BE2C (cell line): Measurements from ENCODE around the gene ASF1B.

Source experiments
- DNase-seq: peaks from one replicate; pipeline ENCODE4 v3.0.0-alpha.2; 2020
- H3K27me3 ChIP-seq: fragments of 250-450 bp; sonication (Bioruptor Pico); 2 replicates; pipeline ENCODE4 v1.5.1; 2020; ENCODE audit warnings: mild to moderate bottlenecking
- H3K36me3 ChIP-seq: fragments of 250-450 bp; sonication (Bioruptor Pico); 2 replicates; pipeline ENCODE4 v1.5.1; 2020; ENCODE audit warnings: mild to moderate bottlenecking
- H3K4me1 ChIP-seq: fragments of 250-450 bp; sonication (Bioruptor Pico); 2 replicates; pipeline ENCODE4 v1.5.1; 2020
- H3K4me3 ChIP-seq: 2 replicates; pipeline ENCODE4 v1.5.1; 2011; ENCODE audit warnings: low read depth, low read length
- H3K9me3 ChIP-seq: fragments of 250-450 bp; sonication (Bioruptor Pico); 2 replicates; pipeline ENCODE4 v1.5.1; 2020
- TF ChIP-seq, protein P1 (sequence below): IDR thresholded peaks from 2 replicates; pipeline ENCODE4 v1.5.1; 2012; ENCODE audit warnings: mild to moderate bottlenecking, low read depth, low read length

The ASF1B gene

DNA sequence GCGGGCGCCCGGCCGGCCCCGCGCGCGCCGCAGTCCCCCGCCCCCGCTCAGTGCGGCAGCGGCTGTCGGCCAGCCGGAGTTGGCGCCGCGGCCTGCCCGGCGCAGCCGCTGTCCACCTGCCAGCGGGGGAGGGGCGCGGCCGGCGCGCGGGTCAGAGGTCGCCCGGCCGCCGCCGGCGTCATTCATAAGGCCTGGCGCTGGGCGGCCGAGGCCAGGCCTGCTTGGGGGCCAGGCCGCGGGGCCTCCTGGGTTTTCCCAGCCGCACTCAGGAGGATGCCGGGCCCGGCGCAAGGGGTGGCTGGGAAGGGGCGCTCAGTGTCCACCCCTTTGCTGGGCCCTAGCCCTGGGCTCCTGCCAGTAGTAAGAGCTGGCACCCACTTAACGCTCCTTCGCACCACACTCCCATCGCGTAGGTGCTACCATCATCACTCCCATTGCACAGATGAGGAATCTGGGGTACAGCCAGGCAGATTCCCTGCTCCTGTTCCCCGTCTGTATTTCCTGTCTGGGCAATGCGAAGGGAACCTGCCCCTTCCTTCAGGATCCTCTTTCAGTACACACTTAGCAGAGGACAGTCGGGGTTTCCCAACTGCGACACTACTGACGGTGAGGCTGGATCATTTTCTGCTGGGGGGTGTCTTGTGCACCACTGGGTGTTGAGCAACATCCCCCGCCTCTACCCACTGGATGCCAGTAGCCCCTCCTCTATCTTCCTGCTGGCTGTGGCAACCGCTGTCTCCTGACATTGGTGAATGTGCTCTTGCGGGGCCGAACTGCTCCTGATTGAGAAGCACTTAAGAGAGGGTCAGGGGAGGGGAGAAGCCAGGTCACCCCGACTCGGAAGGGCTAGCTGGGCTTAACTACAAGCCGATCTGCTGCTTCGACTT lies 18.0 kb downstream of the ASF1B start:
- TF ChIP-seq, protein P1, sequence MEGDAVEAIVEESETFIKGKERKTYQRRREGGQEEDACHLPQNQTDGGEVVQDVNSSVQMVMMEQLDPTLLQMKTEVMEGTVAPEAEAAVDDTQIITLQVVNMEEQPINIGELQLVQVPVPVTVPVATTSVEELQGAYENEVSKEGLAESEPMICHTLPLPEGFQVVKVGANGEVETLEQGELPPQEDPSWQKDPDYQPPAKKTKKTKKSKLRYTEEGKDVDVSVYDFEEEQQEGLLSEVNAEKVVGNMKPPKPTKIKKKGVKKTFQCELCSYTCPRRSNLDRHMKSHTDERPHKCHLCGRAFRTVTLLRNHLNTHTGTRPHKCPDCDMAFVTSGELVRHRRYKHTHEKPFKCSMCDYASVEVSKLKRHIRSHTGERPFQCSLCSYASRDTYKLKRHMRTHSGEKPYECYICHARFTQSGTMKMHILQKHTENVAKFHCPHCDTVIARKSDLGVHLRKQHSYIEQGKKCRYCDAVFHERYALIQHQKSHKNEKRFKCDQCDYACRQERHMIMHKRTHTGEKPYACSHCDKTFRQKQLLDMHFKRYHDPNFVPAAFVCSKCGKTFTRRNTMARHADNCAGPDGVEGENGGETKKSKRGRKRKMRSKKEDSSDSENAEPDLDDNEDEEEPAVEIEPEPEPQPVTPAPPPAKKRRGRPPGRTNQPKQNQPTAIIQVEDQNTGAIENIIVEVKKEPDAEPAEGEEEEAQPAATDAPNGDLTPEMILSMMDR = no peak
- DNase-seq = peak; percentile 34

DNA sequence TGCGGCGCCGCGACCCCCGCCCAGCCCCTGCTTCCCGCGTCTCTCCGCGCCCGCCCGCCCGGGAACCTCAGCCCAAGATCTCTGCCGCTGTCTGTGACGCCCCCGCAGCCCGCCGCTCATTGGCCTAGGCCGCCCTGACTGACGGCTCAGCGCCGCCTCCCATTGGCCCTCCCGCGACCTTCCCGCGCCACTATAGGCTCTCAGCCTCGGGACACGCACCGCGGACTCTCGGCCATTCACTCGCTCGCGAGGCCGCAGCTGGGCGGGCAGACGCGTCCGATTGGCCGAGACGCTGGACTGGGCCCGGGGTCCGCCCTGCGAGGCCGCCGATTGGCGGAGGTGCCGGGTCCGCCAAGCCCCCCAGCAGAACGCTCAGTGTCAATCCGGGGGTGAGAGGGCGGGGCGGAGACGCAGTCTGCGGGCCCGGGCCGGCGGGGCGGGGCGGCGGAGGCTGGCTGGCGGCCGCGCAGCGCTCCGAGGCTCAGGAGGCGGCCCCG lies 18.7 kb downstream of the ASF1B start, which contains the start of gene PRKACA:
Gene PRKACA, minus strand, starts transcription at position 95 of the 497 bp plus-strand sequence. CDS start 215 bp downstream, outside the sequence.
- Histone ChIP-seq H3K9me3 (no peaks in the 10 kb centered on the region), H3K27me3 (no peaks in the 10 kb centered on the region), H3K4me1 (peaks cover 9% of the 10 kb centered on the region), H3K4me3 (peak within 1 kb of the TSS; percentile 80), H3K36me3 (no peaks in the 10 kb centered on the region)
- peak; percentile 99 for DNase-seq
- TF ChIP-seq, protein P1 = no peak

More for the DNA sequence above, 18.0 kb downstream of the ASF1B start:
- H3K9me3 ChIP-seq = no peaks in the 10 kb centered on the region
- H3K27me3 ChIP-seq = no peaks in the 10 kb centered on the region
- no peaks in the 10 kb centered on the region for H3K36me3 ChIP-seq
- H3K4me1 ChIP-seq = peaks cover 9% of the 10 kb centered on the region
- peak overlapping the region; percentile 57 for H3K4me3 ChIP-seq

DNA sequence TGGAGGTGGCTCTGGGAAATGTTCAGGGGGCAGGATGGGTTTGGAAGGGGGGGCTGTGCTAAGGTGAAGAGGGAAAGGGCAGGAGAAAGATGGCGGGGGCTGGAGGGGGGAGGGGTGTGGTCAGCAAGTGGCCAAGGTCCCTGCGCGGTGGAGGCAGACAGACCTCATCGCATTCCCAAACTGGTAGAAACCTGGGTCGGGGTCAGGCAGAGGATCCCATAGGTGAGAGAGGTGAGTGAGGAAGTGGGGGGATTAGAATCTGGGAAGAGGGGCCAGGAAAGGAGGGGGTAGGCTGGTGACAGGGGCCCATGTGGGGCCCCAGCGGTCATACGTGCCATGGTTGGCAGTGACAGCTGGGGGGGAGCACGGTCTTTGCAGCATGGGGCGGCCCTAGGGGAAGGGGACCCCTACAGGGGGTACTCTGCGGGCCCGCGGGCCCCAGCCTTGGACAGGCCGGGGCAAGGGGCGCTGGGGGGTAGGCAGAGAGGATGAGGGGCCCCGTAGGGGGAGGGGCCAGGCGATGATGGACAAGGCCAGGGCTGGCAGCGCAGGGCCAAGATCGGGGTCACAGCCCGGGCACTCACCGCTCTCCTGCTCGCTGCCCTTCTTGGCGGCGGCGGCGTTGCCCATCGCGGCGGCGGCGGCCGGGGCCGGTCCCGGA lies 19.3 kb downstream of the ASF1B start:
- H3K4me1 ChIP-seq = peaks cover 9% of the 10 kb centered on the region
- TF ChIP-seq, protein P1 = no peak
- DNase-seq = no peak
- peak overlapping the region; percentile 80 for H3K4me3 ChIP-seq
- H3K9me3 ChIP-seq = no peaks in the 10 kb centered on the region
- no peaks in the 10 kb centered on the region for H3K36me3 ChIP-seq
- H3K27me3 ChIP-seq = no peaks in the 10 kb centered on the region

DNA sequence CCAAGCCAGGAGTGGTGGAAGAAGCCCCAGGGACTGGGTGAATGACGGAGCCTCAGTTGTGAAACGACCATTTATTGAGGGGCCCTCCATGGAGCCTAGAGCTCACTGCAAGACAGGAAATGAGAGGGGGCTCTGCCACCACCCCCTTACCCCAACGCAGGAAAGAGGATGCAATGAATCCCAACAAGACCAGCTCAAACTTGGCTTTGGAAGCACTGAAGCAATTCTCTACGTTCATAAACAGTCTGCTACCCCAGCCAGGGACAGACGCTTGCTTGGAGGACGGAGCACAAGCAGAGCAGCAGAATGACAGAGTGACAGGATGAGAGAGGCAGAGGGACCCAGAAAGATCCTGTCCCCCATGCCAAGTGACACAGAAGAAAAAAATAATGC lies 19.9 kb downstream of the ASF1B start:
- H3K36me3 ChIP-seq = no peaks in the 10 kb centered on the region
- no peak for DNase-seq
- peaks cover 9% of the 10 kb centered on the region for H3K4me1 ChIP-seq
- TF ChIP-seq, protein P1 = no peak
- H3K27me3 ChIP-seq = no peaks in the 10 kb centered on the region
- no peaks in the 10 kb centered on the region for H3K9me3 ChIP-seq
- H3K4me3 ChIP-seq = peak overlapping the region; percentile 80

DNA sequence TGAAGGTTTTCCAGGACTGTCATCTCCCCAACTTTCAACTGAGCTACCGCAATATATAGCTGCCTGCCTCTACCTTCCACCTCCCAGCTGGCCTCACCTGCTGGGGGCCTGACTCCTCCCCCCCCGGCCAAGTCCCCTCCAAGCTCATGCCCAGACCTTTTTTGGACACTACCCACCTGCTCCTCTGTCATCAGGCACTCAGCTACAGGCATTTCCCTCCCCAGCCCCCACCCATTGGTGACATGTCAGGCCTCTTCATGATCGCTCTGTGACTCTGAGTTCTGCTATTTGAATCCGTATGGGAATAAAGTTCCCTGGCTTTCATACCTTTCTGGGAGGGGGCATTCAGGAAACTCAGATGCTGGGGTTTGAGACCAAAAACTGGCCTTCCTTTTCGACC lies 20.6 kb downstream of the ASF1B start:
- TF ChIP-seq, protein P1 = no peak
- H3K9me3 ChIP-seq = no peaks in the 10 kb centered on the region
- no peak for DNase-seq
- H3K36me3 ChIP-seq = no peaks in the 10 kb centered on the region
- H3K27me3 ChIP-seq = no peaks in the 10 kb centered on the region
- H3K4me3 ChIP-seq = no peak overlapping the region
- peaks cover 9% of the 10 kb centered on the region for H3K4me1 ChIP-seq
